Left kidney (tissue), 2 donors: Measurements from ENCODE around the gene PEPD. TPM values are rescaled to one million over a fixed set of nuclear protein-coding genes. Genes with fewer than 3 reads are reported as not detected.

Source experiments
- DNase-seq: peaks from one replicate; pipeline ENCODE4 v3.0.0-alpha.2; 2013
- polyA plus RNA-seq: library from polyadenylated mRNA; unstranded; fragments of 120-200 nt; gene quantifications from one replicate; pipeline ENCODE4 v1.2.1, GENCODE V29; 2013; ENCODE audit not compliant: insufficient read length

Gene PEPD
- polyA plus RNA-seq, 1 donor, result 123 TPM

- DNase-seq, result no peak
Observed at GRCh38 chr19:33512580-33513137, 8.9 kb downstream of the PEPD start.

GRCh38 chr19:33512021-33512420 lies 9.6 kb downstream of the PEPD start:
- DNase-seq, result no peak

GRCh38 chr19:33511346-33511745 lies 10.2 kb downstream of the PEPD start:
- no peak for DNase-seq

- DNase-seq, result no peak
Observed at GRCh38 chr19:33510462-33511194, 11.0 kb downstream of the PEPD start.

- DNase-seq, result no peak
Observed at GRCh38 chr19:33509774-33510173, 11.8 kb downstream of the PEPD start.

GRCh38 chr19:33508941-33509614 lies 12.5 kb downstream of the PEPD start:
- DNase-seq, result no peak

GRCh38 chr19:33508431-33508830 lies 13.2 kb downstream of the PEPD start:
- no peak for DNase-seq

GRCh38 chr19:33508009-33508408 lies 13.6 kb downstream of the PEPD start:
- no peak for DNase-seq

- DNase-seq, result no peak
Observed at GRCh38 chr19:33507021-33507956, 14.3 kb downstream of the PEPD start.

GRCh38 chr19:33506498-33506897 lies 15.1 kb downstream of the PEPD start:
- no peak for DNase-seq

- no peak for DNase-seq
Observed at GRCh38 chr19:33505823-33506222, 15.8 kb downstream of the PEPD start.

GRCh38 chr19:33505148-33505547 lies 16.4 kb downstream of the PEPD start:
- no peak for DNase-seq

- DNase-seq, result no peak
Observed at GRCh38 chr19:33504058-33504444, 17.5 kb downstream of the PEPD start.

- DNase-seq, result no peak
Observed at GRCh38 chr19:33503433-33504057, 18.0 kb downstream of the PEPD start.

GRCh38 chr19:33503030-33503429 lies 18.6 kb downstream of the PEPD start:
- DNase-seq, result no peak

- DNase-seq, result no peak
Observed at GRCh38 chr19:33502521-33502920, 19.1 kb downstream of the PEPD start.

GRCh38 chr19:33501693-33502356 lies 19.8 kb downstream of the PEPD start:
- no peak for DNase-seq

GRCh38 chr19:33500991-33501390 lies 20.6 kb downstream of the PEPD start:
- no peak for DNase-seq

- no peak for DNase-seq
Observed at GRCh38 chr19:33500586-33500985, 21.0 kb downstream of the PEPD start.

GRCh38 chr19:33499671-33500506 lies 21.7 kb downstream of the PEPD start:
- no peak for DNase-seq
